GM12872 (cell line): ENCODE measurements around the gene PMIS2.

Experiments
- TF ChIP-seq, protein P1 (sequence below): IDR thresholded peaks from 3 replicates; pipeline ENCODE4 v1.5.1; 2011; ENCODE audit warnings: low read depth, mild to moderate bottlenecking, low read length, moderate library complexity; ENCODE audit not compliant: insufficient read depth

Gene PMIS2

DNA sequence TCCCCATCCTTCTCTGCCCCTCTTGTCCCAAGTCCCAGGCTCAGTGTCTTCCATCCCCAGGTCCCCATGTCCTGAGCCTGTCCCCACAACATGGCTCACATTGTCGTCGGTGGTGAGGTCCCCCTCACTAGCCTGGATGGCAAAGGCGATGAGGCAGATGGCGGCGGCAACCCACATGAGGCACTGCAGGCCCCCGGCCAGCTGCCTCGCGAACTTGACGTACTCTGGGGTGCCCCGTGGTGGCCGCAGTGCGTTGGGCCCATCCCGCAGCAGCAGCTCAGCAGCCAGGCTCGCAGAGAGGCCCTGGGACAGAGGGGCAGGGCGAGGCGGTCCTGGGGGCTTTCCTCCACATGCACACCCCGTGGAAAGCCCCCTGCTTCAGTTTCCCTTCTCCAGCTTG lies 23.6 kb upstream of the PMIS2 start:
- TF ChIP-seq, protein P1, sequence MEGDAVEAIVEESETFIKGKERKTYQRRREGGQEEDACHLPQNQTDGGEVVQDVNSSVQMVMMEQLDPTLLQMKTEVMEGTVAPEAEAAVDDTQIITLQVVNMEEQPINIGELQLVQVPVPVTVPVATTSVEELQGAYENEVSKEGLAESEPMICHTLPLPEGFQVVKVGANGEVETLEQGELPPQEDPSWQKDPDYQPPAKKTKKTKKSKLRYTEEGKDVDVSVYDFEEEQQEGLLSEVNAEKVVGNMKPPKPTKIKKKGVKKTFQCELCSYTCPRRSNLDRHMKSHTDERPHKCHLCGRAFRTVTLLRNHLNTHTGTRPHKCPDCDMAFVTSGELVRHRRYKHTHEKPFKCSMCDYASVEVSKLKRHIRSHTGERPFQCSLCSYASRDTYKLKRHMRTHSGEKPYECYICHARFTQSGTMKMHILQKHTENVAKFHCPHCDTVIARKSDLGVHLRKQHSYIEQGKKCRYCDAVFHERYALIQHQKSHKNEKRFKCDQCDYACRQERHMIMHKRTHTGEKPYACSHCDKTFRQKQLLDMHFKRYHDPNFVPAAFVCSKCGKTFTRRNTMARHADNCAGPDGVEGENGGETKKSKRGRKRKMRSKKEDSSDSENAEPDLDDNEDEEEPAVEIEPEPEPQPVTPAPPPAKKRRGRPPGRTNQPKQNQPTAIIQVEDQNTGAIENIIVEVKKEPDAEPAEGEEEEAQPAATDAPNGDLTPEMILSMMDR, result no peak

DNA sequence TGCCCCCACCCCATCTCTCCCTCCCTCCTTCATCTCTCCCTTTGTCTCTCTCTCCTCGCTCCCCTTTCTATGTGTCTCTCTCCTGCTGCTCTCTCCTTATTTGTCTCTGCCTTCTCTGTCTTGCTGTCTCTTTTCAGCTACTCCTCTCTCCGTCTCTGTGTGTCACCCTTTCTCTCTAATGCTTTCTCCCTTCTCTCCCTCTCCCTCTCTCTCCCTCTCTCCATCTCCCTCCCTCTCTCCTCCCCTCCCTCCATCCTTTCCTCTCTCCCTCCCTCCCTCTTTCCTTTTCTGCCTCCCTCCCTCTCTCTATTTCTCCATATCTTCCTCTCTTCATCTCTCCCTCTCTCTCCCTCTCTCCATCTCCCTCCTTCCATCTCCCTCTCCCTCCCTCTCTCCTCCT lies 23.2 kb upstream of the PMIS2 start:
- TF ChIP-seq, protein P1, result no peak

- TF ChIP-seq, protein P1, result no peak
Observed at GRCh38 chr19:35563207-35563829, 22.7 kb upstream of the PMIS2 start, which contains the start of gene ATP4A. ATP4A (minus strand) TSS chr19:35563658; CDS start chr19:35563629, 29 bp downstream.

GRCh38 chr19:35565016-35565856 lies 20.7 kb upstream of the PMIS2 start:
- TF ChIP-seq, protein P1, result no peak

DNA sequence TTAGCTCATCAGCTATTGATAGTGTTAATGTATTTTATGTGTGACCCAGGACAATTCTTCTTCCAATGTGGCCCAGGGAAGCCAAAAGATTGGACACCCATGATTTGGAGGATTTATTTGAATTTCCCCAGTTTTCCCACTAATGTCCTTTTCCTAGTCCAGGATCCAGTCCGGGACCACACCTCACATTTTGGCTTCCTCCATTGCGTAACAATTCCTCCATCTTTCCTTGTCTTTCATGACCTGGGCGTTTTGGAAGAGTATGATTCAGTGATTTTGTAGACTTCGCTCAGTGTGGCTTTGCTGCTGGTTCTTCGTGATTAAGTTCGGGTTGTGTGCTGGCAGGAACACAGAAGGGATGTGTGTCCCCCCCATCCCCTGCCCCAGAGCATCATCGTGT lies 19.2 kb upstream of the PMIS2 start:
- TF ChIP-seq, protein P1, result no peak

DNA sequence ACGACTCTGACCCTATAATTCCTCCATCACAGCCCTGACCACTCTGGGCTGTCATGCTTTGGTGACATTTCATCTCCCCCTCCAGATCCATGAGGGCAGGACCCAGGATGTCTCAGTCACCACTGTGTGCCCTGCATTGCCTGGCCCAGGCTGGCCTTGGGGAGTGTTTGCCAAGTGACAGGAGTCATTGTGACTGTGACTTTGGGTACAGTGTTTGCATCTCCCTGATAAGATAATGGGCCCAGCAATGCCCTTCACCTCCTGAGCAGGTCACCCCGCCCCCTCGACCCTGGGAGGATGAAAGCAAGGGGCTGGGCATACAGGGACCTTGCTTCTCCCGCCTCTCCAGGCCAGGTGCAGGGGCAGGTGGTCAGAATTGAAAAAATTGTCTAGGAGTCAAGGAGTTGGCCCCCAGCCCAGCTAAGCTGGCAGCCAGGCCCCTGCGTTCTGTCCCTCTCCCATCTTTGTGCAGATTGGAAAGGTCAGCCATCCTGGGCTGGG lies 16.6 kb upstream of the PMIS2 start:
- TF ChIP-seq, protein P1, result no peak

DNA sequence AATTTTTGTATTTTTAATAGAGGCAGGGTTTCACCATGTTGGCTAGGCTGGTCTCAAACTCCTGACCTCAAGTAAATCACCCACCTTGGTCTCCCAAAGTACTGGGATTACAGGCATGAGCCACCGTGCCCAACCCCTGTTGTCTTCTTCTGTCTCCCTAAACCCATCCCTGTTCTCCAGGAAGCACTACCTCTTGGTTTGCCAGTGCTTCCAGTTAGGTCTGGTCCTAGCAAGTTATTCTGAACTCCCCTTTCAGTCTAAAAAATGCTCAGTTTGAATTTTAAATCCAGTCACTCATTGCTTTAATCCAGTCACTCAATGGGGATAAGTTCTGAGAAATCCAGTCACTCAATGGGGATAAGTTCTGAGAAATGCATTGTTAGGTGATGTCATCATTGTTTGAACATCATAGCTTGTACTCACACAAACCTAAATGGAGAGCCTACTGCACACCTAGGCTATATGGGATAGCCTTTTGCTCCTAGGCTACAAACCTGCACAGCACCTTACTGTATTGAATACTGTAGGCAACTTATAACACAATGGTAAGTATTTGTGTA lies 14.5 kb upstream of the PMIS2 start:
- TF ChIP-seq, protein P1, result no peak
